Measurements from ENCODE around the gene C7.

GRCh38 chr5:40973364-40974004 is 64.2 kb downstream of the C7 start:
- TF ChIP-seq CTCF (IDR thresholded peaks at IDR 0.05; ENCODE audit: low read depth, low read length), result no peak
- no peak for TF ChIP-seq EZH2phosphoT487 (IDR thresholded peaks at IDR 0.05; ENCODE audit: low read depth)
